ENCODE measurements around the gene NOD2.

NOD2 gene

DNA sequence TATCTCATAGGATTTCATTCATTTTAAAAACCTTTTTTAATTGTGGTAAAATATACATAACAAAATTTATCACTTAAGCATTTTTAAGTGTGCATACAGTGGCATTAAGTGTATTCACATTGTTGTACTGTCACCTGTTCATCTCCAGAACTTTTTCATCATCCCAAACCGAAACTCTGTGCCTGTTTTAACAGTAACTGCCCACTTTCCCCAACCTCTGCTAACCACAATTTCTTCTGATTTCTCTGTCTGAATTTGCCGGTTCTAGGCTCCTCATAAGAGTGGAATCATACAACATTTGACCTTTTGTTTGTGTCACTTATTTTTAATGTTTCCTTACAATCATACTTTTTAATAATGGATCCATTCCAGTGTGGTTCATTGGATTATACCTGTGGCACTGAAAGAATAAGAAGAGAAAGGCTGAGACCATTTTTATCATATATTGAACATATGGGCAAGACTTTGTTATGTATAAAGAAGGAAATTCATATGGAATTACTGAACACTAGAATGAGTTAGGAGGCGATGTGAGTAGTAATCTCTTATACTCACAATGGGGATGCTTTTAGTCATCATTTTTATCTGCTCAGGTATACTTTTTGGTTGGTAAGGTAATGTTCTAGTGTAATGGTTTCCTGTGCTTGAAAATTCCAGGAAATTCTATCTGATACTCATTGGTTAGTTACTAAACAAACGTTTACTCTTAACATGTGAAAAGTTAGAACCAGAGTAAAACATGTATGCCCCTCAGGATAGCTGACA, 59.2 kb downstream of the NOD2 start:
- ATAC-seq (peak; percentile 54), DNase-seq (ENCODE audit: low spot score in 2 of 2) (no peak)
- Mint-ChIP-seq H3K36me3 (peaks cover 98% of the 10 kb centered on the region), H3K9me3 (no peaks in the 10 kb centered on the region), H3K4me3 (no peak overlapping the region), H3K4me1 (peaks cover 46% of the 10 kb centered on the region), H3K27ac (peak overlapping the region; percentile 36)

DNA sequence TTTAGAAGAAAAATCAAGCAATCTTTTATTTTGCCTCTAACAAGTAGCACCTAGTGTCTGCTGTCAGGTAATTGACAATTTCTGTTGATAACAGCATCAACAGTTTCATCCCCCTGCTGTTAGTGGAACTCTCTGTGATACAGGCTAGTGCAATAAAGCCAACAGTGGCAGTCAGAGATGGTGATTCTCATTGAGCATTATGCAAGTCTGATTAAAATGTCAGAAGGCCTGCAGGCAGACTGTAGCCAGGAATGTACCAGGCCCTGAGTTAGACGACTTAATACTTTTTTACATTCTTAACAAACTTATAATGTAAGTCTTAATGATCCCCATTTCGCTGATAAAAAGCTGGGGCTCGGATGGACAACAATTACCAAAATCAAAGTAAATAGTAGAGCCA, 63.1 kb downstream of the NOD2 start:
- H3K9me3 Mint-ChIP-seq: no peaks in the 10 kb centered on the region

DNA sequence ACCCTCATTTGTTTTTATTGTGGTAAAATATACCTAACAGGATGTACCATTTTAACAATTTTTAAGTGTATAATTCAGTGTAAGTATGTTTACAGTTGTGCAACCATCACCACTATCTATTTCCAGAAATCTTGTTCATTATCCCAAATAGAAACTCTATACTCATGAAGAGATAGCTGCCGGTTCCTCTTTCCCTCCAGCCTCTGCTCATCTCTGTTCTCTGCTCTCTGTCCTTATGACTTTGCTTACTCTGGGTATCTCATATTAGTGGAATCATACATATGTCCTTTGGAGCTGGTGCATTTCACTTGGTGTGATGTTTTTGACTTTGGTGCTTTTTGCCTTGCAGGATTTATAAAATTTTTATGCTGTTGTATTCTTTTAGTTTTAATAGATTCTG, 67.9 kb downstream of the NOD2 start:
- Mint-ChIP-seq H3K9me3 (peaks cover 5% of the 10 kb centered on the region), H3K4me1 (peaks cover 69% of the 10 kb centered on the region), H3K36me3 (peaks cover 100% of the 10 kb centered on the region), H3K4me3 (no peak overlapping the region), H3K27ac (peak overlapping the region; percentile 18)
- DNase-seq (ENCODE audit: low spot score in 2 of 2) (no peak), ATAC-seq (no peak)

More for the DNA sequence above, 63.1 kb downstream of the NOD2 start:
- Mint-ChIP-seq H3K4me3 (no peak overlapping the region), H3K27ac (no peak overlapping the region), H3K4me1 (peaks cover 49% of the 10 kb centered on the region), H3K36me3 (peaks cover 100% of the 10 kb centered on the region)
- DNase-seq (ENCODE audit: low spot score in 2 of 2) (no peak), ATAC-seq (no peak)

DNA sequence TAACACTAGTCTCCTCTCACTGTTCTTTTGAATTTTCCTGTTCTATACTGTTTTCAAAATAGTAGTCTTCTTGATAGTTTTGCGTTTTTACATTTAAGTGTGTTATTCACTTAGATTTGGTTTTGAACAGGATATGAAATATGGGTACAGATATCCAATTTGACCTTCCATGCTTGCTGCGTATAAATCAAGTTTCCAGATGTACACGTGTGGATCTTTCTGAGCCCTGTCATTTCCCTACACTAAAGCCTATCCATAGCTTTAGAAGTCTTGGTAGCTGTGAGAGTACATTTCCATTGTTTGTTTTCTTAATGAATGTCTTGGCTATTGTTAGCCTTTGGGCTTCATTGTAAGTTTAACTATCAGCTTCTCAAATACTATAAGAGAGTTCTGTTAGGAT, 68.8 kb downstream of the NOD2 start:
- no peak for DNase-seq (ENCODE audit: low spot score in 2 of 2)
- Mint-ChIP-seq H3K36me3 (peaks cover 100% of the 10 kb centered on the region), H3K4me3 (no peak overlapping the region), H3K4me1 (peaks cover 77% of the 10 kb centered on the region), H3K27ac (peak overlapping the region; percentile 18), H3K9me3 (peaks cover 10% of the 10 kb centered on the region)
- ATAC-seq: no peak

DNA sequence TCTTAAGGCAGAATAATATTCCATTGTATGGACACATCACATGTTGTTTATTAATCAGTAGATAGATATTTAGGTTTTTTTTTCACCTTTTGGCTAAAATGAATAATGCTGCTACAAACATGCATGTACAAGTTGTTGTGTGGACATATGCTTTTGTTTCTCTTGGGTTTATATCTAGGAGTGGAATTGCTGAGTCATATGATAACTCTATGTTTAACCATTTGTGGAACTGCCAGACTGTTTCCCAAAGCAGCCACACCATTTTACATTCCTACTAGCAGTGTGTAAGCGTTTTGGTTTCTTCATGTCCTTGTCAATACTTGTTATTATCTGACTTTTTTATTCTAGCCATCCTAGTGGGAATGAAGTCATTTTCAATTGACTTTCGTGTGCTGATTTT, 69.8 kb downstream of the NOD2 start:
- ATAC-seq (no peak), DNase-seq (ENCODE audit: low spot score in 2 of 2) (no peak)
- Mint-ChIP-seq H3K36me3 (peaks cover 100% of the 10 kb centered on the region), H3K4me1 (peaks cover 71% of the 10 kb centered on the region), H3K4me3 (no peak overlapping the region), H3K9me3 (peaks cover 10% of the 10 kb centered on the region), H3K27ac (no peak overlapping the region)

- Mint-ChIP-seq H3K36me3 (peaks cover 100% of the 10 kb centered on the region), H3K27ac (peak overlapping the region; percentile 60), H3K4me3 (peak overlapping the region; percentile 24), H3K4me1 (peaks cover 80% of the 10 kb centered on the region), H3K9me3 (peaks cover 10% of the 10 kb centered on the region)
- ATAC-seq: peak; percentile 94
- DNase-seq (ENCODE audit: low spot score in 2 of 2): no peak
These were observed 71.9 kb downstream of the NOD2 start for GRCh38 chr16:50765260-50765659.

DNA sequence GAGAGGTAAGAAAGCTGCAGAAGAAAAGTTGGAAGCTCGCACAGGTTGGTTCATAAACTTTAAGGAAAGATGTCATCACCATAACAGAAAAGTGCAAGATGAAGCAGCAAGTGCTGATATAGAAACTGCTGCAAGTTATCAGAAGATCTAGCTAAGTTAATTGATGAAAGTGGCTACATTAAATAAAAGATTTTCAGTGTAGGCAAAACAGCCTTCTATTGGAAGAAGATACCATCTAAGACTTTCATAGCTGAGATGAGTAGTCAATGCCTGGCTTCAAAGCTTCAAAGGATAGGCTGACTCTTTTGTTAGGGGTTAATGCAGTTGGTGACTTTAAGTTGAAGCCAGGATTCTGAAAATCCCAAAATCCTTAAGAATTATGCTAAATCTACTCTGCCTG, 72.5 kb downstream of the NOD2 start:
- H3K4me3 Mint-ChIP-seq: peak overlapping the region; percentile 24
- ATAC-seq (no peak), DNase-seq (ENCODE audit: low spot score in 2 of 2) (no peak)
- peaks cover 10% of the 10 kb centered on the region for H3K9me3 Mint-ChIP-seq
- peaks cover 100% of the 10 kb centered on the region for H3K36me3 Mint-ChIP-seq
- peaks cover 76% of the 10 kb centered on the region for H3K4me1 Mint-ChIP-seq
- peak overlapping the region; percentile 60 for H3K27ac Mint-ChIP-seq

GRCh38 chr16:50767197-50767596, 73.8 kb downstream of the NOD2 start:
- H3K4me3 Mint-ChIP-seq: no peak overlapping the region
- H3K4me1 Mint-ChIP-seq: peaks cover 77% of the 10 kb centered on the region
- no peak for DNase-seq (ENCODE audit: low spot score in 2 of 2)
- H3K27ac Mint-ChIP-seq: no peak overlapping the region
- ATAC-seq: no peak
- peaks cover 10% of the 10 kb centered on the region for H3K9me3 Mint-ChIP-seq
- peaks cover 100% of the 10 kb centered on the region for H3K36me3 Mint-ChIP-seq

DNA sequence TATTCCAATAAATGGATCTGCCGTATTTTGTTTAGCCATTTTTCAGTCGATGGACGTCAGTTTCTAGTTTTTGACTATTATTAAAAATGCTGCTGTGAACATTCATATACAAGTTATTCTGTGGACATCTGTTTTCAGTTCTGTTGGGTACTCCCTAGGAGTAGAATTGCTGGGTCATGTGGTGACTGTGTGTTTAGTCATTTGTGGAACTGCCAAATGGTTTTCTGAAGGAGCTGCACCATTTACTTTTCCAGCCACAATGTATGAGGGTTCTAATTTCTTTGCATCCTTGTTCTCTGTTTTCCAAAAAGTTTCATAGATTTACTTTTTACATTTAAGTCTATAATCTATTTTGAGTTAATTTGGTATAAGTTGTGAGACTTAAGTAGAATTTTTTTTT, 78.0 kb downstream of the NOD2 start:
- H3K9me3 Mint-ChIP-seq: peaks cover 3% of the 10 kb centered on the region
- ATAC-seq (peak; percentile 46), DNase-seq (ENCODE audit: low spot score in 2 of 2) (no peak)
- H3K36me3 Mint-ChIP-seq: peaks cover 94% of the 10 kb centered on the region
- H3K27ac Mint-ChIP-seq: no peak overlapping the region
- peaks cover 54% of the 10 kb centered on the region for H3K4me1 Mint-ChIP-seq
- H3K4me3 Mint-ChIP-seq: no peak overlapping the region

- Mint-ChIP-seq H3K4me3 (no peak overlapping the region), H3K4me1 (peaks cover 54% of the 10 kb centered on the region), H3K36me3 (peaks cover 94% of the 10 kb centered on the region), H3K27ac (no peak overlapping the region), H3K9me3 (no peaks in the 10 kb centered on the region)
- DNase-seq (ENCODE audit: low spot score in 2 of 2) (no peak), ATAC-seq (no peak)
These were observed 81.0 kb downstream of the NOD2 start for GRCh38 chr16:50774405-50774804.

GRCh38 chr16:50774960-50775359, 81.6 kb downstream of the NOD2 start:
- DNase-seq (ENCODE audit: low spot score in 2 of 2): no peak
- H3K9me3 Mint-ChIP-seq: no peaks in the 10 kb centered on the region
- no peak overlapping the region for H3K4me3 Mint-ChIP-seq
- H3K36me3 Mint-ChIP-seq: peaks cover 94% of the 10 kb centered on the region
- H3K27ac Mint-ChIP-seq: no peak overlapping the region
- ATAC-seq: no peak
- H3K4me1 Mint-ChIP-seq: peaks cover 54% of the 10 kb centered on the region

DNA sequence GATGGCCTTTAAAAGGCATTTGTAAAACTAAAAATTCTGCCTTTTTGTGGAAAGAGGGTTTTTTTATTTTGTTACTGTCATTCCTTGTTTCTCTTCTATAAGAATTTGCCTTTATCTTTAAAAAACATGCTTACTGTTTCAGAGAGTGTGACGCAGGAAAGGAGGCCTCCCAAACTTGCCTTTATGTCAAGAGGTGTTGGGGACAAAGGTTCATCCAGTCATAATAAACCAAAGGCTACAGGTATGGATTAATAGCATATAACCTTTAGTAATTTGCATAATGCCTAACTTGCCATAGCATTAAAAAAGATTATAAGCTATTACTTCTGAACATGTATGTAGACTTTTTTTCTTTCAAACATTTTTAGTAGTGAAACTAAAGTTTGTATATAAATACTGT, 82.6 kb downstream of the NOD2 start:
- ATAC-seq (no peak), DNase-seq (ENCODE audit: low spot score in 2 of 2) (no peak)
- H3K36me3 Mint-ChIP-seq: peaks cover 94% of the 10 kb centered on the region
- peaks cover 60% of the 10 kb centered on the region for H3K4me1 Mint-ChIP-seq
- no peak overlapping the region for H3K27ac Mint-ChIP-seq
- H3K4me3 Mint-ChIP-seq: no peak overlapping the region
- no peaks in the 10 kb centered on the region for H3K9me3 Mint-ChIP-seq

GRCh38 chr16:50778284-50779163, 85.1 kb downstream of the NOD2 start:
- Mint-ChIP-seq H3K9me3 (no peaks in the 10 kb centered on the region), H3K4me1 (peaks cover 56% of the 10 kb centered on the region), H3K4me3 (peak overlapping the region; percentile 23), H3K36me3 (peaks cover 99% of the 10 kb centered on the region), H3K27ac (peak overlapping the region; percentile 73)
- no peak for DNase-seq (ENCODE audit: low spot score in 2 of 2)
- ATAC-seq: peak; percentile 98

DNA sequence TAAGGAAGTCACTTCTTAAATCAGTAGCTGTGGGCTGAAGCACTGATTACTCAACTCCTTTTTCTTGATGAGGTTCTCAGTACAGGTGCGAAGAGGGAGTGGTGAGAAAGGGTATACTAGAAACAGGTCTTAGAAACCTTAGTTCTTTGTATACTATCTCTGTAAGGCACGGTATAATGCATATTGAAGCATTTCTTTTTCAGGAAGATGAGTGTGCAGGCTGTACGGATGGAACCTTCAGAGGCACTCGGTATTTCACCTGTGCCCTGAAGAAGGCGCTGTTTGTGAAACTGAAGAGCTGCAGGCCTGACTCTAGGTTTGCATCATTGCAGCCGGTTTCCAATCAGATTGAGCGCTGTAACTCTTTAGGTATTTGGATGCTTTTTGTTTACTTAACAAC, 87.6 kb downstream of the NOD2 start:
- peaks cover 39% of the 10 kb centered on the region for H3K4me1 Mint-ChIP-seq
- peaks cover 100% of the 10 kb centered on the region for H3K36me3 Mint-ChIP-seq
- no peaks in the 10 kb centered on the region for H3K9me3 Mint-ChIP-seq
- H3K27ac Mint-ChIP-seq: peak overlapping the region; percentile 79
- ATAC-seq: peak; percentile 48
- H3K4me3 Mint-ChIP-seq: peak overlapping the region; percentile 14
- no peak for DNase-seq (ENCODE audit: low spot score in 2 of 2)

DNA sequence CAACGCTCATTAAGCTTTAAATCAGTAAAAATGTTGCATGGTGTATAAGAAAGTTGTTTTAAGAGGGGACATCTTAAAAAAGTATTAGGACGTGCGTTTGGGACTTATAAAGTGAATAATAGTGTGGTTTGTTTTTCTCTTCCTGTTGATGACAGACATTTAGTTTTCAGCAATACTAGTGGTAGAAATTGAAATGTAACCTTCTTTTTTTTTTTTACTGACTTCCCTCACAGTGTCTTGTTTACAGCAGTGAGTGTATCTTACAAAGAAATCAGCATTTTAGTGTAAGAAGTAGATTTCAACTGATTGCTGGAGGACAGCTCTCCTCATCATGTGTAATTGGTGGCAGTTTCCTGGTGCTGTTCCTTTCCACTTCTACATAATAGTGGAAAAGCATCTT, 88.1 kb downstream of the NOD2 start:
- no peaks in the 10 kb centered on the region for H3K9me3 Mint-ChIP-seq
- DNase-seq (ENCODE audit: low spot score in 2 of 2): no peak
- H3K36me3 Mint-ChIP-seq: peaks cover 100% of the 10 kb centered on the region
- no peak for ATAC-seq
- H3K4me1 Mint-ChIP-seq: peaks cover 39% of the 10 kb centered on the region
- H3K27ac Mint-ChIP-seq: peak overlapping the region; percentile 79
- peak overlapping the region; percentile 14 for H3K4me3 Mint-ChIP-seq
